Activated CD8-positive, alpha-beta memory T cell treated with anti-CD3 and anti-CD28 coated beads for 48 hours (primary cell): ENCODE results near the gene UGT1A3.
A peak's percentile ranks its signal among the peaks of the same experiment; 100 is the strongest.
"Not testable (repeated sequence)": the region's sequence is repeated elsewhere in the genome, so short reads cannot be mapped to it uniquely, and the experiment has no call there.

Source experiments
- DNase-seq, 3 experiments: peaks; one replicate each; pipeline ENCODE4 v3.0.0-alpha.2; 2020; ENCODE audit warnings: low read depth in 2 of 3, low spot score in 2 of 3

UGT1A3 gene

GRCh38 chr2:233707940-233708644 is 20.8 kb upstream of the UGT1A3 start:
- no peak for DNase-seq

- DNase-seq, result no peak
These were observed 19.9 kb upstream of the UGT1A3 start for GRCh38 chr2:233708942-233709341.

- peak; percentile 22 to 56 (median 41) for DNase-seq
These were observed 17.4 kb upstream of the UGT1A3 start for GRCh38 chr2:233711312-233712008.

GRCh38 chr2:233712611-233713261 is 16.1 kb upstream of the UGT1A3 start, which contains the start of gene UGT1A5:
Gene UGT1A5, plus strand, starts transcription at chr2:233712907. Its CDS starts 85 bp downstream, at chr2:233712992.
- DNase-seq, result no peak

- DNase-seq, result no peak
These were observed 15.6 kb upstream of the UGT1A3 start for GRCh38 chr2:233713262-233713615.

GRCh38 chr2:233714121-233714520 is 14.7 kb upstream of the UGT1A3 start:
- DNase-seq, result no peak

- DNase-seq, result no peak
These were observed 10.3 kb upstream of the UGT1A3 start, which contains the start of gene UGT1A4 for GRCh38 chr2:233718552-233718951. Gene UGT1A4, plus strand, starts transcription at chr2:233718736. Its CDS starts 85 bp downstream, at chr2:233718821.

- DNase-seq, result not testable (repeated sequence)
These were observed 8.2 kb downstream of the UGT1A3 start for GRCh38 chr2:233736868-233737653.

- no peak for DNase-seq
These were observed 12.0 kb downstream of the UGT1A3 start for GRCh38 chr2:233740870-233741269.

- DNase-seq, result no peak
These were observed 14.8 kb downstream of the UGT1A3 start for GRCh38 chr2:233743464-233744259.

GRCh38 chr2:233745073-233745755 is 16.4 kb downstream of the UGT1A3 start:
- DNase-seq, result no peak

GRCh38 chr2:233745838-233746237 is 17.0 kb downstream of the UGT1A3 start:
- DNase-seq, result not testable (repeated sequence)

GRCh38 chr2:233746475-233747282 is 17.8 kb downstream of the UGT1A3 start:
- DNase-seq, result no peak

- DNase-seq, result no peak
These were observed 18.4 kb downstream of the UGT1A3 start for GRCh38 chr2:233747283-233747544.

- not testable (repeated sequence) for DNase-seq
These were observed 21.8 kb downstream of the UGT1A3 start for GRCh38 chr2:233750689-233751088.

- not testable (repeated sequence) for DNase-seq
These were observed 22.6 kb downstream of the UGT1A3 start for GRCh38 chr2:233751212-233752009.

- no peak for DNase-seq
These were observed 26.2 kb downstream of the UGT1A3 start for GRCh38 chr2:233754872-233755611.
